Mesenchymal stem cell (in vitro differentiated cells and primary cell): ENCODE measurements around the gene SLAMF8.
A peak's percentile ranks its signal among the peaks of the same experiment; 100 is the strongest.

Source experiments
- DNase-seq: peaks from one replicate; pipeline ENCODE4 v3.0.0-alpha.2; 2013
- H2AFZ ChIP-seq: one replicate; pipeline ENCODE4 v1.6.1; 2013; ENCODE audit warnings: low read depth, mild to moderate bottlenecking, control low read depth, inconsistent platforms, low read length, moderate library complexity
- H2AK5ac ChIP-seq: 2 replicates; pipeline ENCODE4 v1.6.1; 2013; ENCODE audit warnings: low read length, moderate library complexity, mild to moderate bottlenecking, inconsistent platforms; ENCODE audit not compliant: severe bottlenecking
- H2BK120ac ChIP-seq: one replicate; pipeline ENCODE4 v1.6.1; 2013; ENCODE audit warnings: low read depth, mild to moderate bottlenecking, inconsistent platforms, low read length, moderate library complexity
- H2BK12ac ChIP-seq, 2 experiments: one replicate each; pipeline ENCODE4 v1.6.1; 2013; ENCODE audit warnings: inconsistent platforms in 2 of 2, low read length in 2 of 2, mild to moderate bottlenecking in 2 of 2, moderate library complexity in 2 of 2, control low read depth in 1 of 2
- H2BK15ac ChIP-seq: one replicate; pipeline ENCODE4 v1.6.1; 2013; ENCODE audit warnings: mild to moderate bottlenecking, low read depth, inconsistent platforms; ENCODE audit not compliant: poor library complexity, severe bottlenecking
- H2BK5ac ChIP-seq: 2 replicates; pipeline ENCODE4 v1.6.1; 2013; ENCODE audit warnings: low read depth, mild to moderate bottlenecking, low read length, control low read depth, inconsistent platforms; ENCODE audit not compliant: poor library complexity, severe bottlenecking
- H3K14ac ChIP-seq, 2 experiments: one replicate each; pipeline ENCODE4 v1.6.1; 2013; ENCODE audit warnings: inconsistent platforms in 2 of 2, low read length in 2 of 2, control low read depth in 1 of 2, mild to moderate bottlenecking in 1 of 2, moderate library complexity in 1 of 2
- H3K18ac ChIP-seq, 2 experiments: one replicate each; pipeline ENCODE4 v1.6.1; 2013; ENCODE audit warnings: inconsistent platforms in 2 of 2, low read length in 2 of 2, control low read depth in 1 of 2, low read depth in 1 of 2, mild to moderate bottlenecking in 1 of 2
- H3K23ac ChIP-seq, 2 experiments: one replicate each; pipeline ENCODE4 v1.6.1; 2013; ENCODE audit warnings: inconsistent platforms in 2 of 2, low read length in 2 of 2, mild to moderate bottlenecking in 2 of 2, moderate library complexity in 2 of 2, control low read depth in 1 of 2
- H3K27ac ChIP-seq: 2 replicates; pipeline ENCODE4 v1.5.1; 2013; ENCODE audit warnings: mild to moderate bottlenecking, moderate library complexity, low read length, control low read depth, inconsistent platforms; ENCODE audit not compliant: poor library complexity, severe bottlenecking
- H3K27me3 ChIP-seq, 2 experiments: 2 replicates each; pipeline versions ENCODE4 v1.6.1 to v1.7.0; 2013; ENCODE audit warnings: low read length in 2 of 2, mild to moderate bottlenecking in 2 of 2, moderate library complexity in 2 of 2, control low read depth in 1 of 2, inconsistent platforms in 1 of 2; ENCODE audit not compliant: control insufficient read depth in 1 of 2, insufficient read depth in 1 of 2
- H3K36me3 ChIP-seq, 2 experiments: 2 replicates each; pipeline versions ENCODE4 v1.6.1 to v1.7.0; 2013; ENCODE audit warnings: low read length in 2 of 2, control low read depth in 1 of 2, inconsistent platforms in 1 of 2, low read depth in 1 of 2, mild to moderate bottlenecking in 1 of 2; ENCODE audit not compliant: insufficient read depth in 2 of 2, control insufficient read depth in 1 of 2
- H3K4ac ChIP-seq, 2 experiments: one replicate each; pipeline ENCODE4 v1.6.1; 2013; ENCODE audit warnings: inconsistent platforms in 2 of 2, low read length in 2 of 2, mild to moderate bottlenecking in 2 of 2, moderate library complexity in 2 of 2, control low read depth in 1 of 2, low read depth in 1 of 2
- H3K4me1 ChIP-seq: 2 replicates; pipeline ENCODE4 v1.6.1; 2013; ENCODE audit warnings: low read depth, low read length, control low read depth; ENCODE audit not compliant: control insufficient read depth, insufficient read depth
- H3K4me2 ChIP-seq: 2 replicates; pipeline ENCODE4 v1.6.1; 2013; ENCODE audit warnings: low read length, mild to moderate bottlenecking, inconsistent platforms; ENCODE audit not compliant: poor library complexity, severe bottlenecking
- H3K4me3 ChIP-seq, 2 experiments: 2 replicates each; pipeline versions ENCODE4 v1.5.1 to v1.7.0; 2013; ENCODE audit warnings: low read length in 2 of 2, mild to moderate bottlenecking in 2 of 2, control low read depth in 1 of 2, low read depth in 1 of 2; ENCODE audit not compliant: insufficient read depth in 1 of 2
- H3K79me1 ChIP-seq: replicated peaks from 2 replicates; pipeline ENCODE4 v1.6.1; 2013; ENCODE audit warnings: mild to moderate bottlenecking, control low read depth, low read length, inconsistent platforms; ENCODE audit not compliant: poor library complexity, severe bottlenecking
- H3K9ac ChIP-seq: 2 replicates; pipeline ENCODE4 v1.7.0; 2013; ENCODE audit warnings: mild to moderate bottlenecking, low read length, moderate library complexity
- H3K9me3 ChIP-seq: 2 replicates; pipeline ENCODE4 v1.7.0; 2013; ENCODE audit warnings: mild to moderate bottlenecking, low read length; ENCODE audit not compliant: control insufficient read depth
- H4K8ac ChIP-seq: one replicate; pipeline ENCODE4 v1.6.1; 2013; ENCODE audit warnings: inconsistent platforms, mild to moderate bottlenecking, low read length, moderate library complexity
- H4K91ac ChIP-seq: one replicate; pipeline ENCODE4 v1.6.1; 2013; ENCODE audit warnings: mild to moderate bottlenecking, low read length, inconsistent platforms
- WGBS: methylation state at CpG from one replicate; pipeline ENCODE4 v1.1.7; 2013; ENCODE audit warnings: mixed read lengths; 5-methylcytosine and 5-hydroxymethylcytosine counted together

The SLAMF8 gene

DNA sequence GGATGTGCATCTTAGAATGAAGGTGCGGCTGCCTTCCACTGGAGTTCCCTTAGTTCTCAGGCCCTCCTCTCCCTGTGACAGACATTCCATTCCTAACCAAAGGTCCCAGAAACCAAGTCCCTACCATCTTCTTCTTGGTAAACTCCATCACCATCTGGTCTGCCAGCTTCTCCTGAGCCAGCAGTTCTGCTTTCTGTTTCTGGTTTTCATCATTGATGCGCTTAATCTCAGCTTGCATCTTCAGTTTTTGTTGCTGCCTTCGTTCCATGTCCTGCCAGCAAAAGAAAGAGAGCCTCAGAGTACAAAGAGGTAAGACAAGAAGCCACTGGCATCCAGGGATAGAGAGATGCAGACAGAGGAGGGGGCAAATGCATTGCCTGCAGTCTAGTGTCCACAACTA is 53.8 kb downstream of the SLAMF8 start:
- 83% methylated on average over 3 of the region's 3 CpGs for WGBS
- no peak overlapping the region for H4K91ac ChIP-seq
- peaks cover 10% of the 10 kb centered on the region for H3K4me1 ChIP-seq
- H3K36me3 ChIP-seq: no peaks in the 10 kb centered on the region
- no peak overlapping the region for H2BK15ac ChIP-seq
- H2BK120ac ChIP-seq: no peak overlapping the region
- H3K79me1 ChIP-seq: no peaks in the 10 kb centered on the region
- H3K27ac ChIP-seq: no peak overlapping the region
- no peak overlapping the region for H3K4me3 ChIP-seq
- no peak overlapping the region for H3K23ac ChIP-seq
- no peak overlapping the region for H3K9ac ChIP-seq
- no peak overlapping the region for H3K14ac ChIP-seq
- peak overlapping the region; percentile 15 to 38 for H2BK12ac ChIP-seq
- H3K4ac ChIP-seq: no peak overlapping the region
- no peaks in the 10 kb centered on the region for H3K9me3 ChIP-seq
- H2AFZ ChIP-seq: no peak overlapping the region
- H3K4me2 ChIP-seq: no peak overlapping the region
- no peaks in the 10 kb centered on the region for H3K27me3 ChIP-seq
- peak; percentile 18 for DNase-seq
- H2AK5ac ChIP-seq: peak overlapping the region; percentile 72
- H4K8ac ChIP-seq: peak overlapping the region; percentile 29
- no peak overlapping the region for H2BK5ac ChIP-seq
- peak overlapping the region in 1 of 2 experiments; percentile 34 for H3K18ac ChIP-seq

DNA sequence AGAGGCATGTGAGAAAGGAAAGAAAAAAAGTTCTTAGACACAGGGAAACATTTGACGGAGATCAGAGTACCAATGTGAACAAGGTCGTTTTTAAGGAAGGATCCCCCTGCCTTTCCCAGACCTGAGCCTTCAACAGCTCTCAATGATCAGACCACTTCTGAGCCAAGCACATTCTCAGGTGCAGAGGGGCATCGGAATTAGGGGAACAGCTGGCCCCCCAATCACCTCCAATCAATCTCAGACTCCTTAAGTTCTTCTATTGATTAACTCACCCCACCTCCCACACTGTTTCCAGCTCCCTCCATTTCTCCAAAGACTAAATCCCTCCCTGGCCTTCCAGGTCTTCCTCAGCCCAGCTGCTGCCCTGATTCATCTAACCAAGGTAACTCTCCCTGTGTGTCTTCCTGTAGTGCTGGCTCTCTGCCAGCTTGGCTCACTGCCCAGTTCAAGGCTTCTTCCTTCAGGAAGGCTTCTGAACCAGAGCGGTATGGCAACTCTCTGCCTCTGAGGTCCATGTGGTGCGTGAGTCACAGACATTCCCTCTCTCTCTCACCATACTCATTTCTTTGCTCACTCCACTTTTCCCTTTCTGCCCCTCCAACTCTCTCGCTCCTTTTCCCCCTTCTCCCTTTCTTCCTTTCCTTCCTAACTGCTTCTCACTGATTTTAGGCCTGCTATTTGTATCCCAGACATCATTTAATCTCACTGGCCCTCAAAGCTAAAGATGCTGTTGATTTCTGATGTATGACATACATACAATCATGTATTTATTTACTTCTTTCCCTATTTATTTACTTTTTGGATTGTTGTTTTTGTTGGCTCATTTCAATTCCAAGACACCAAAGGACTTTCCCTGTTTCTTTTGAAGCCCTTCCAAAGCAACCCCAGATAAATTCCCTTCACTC is 55.2 kb downstream of the SLAMF8 start:
- Histone ChIP-seq H3K9me3 (no peaks in the 10 kb centered on the region), H2BK15ac (peak overlapping the region; percentile 34), H4K8ac (peak overlapping the region; percentile 43), H2AK5ac (peak overlapping the region; percentile 93), H3K4me3 (peak overlapping the region in 1 of 2 experiments; percentile 14), H3K27ac (peak overlapping the region; percentile 80), H3K79me1 (no peaks in the 10 kb centered on the region), H3K4me1 (peaks cover 10% of the 10 kb centered on the region), H3K4ac (no peak overlapping the region), H3K4me2 (no peak overlapping the region), H2BK12ac (peak overlapping the region; percentile 43 to 79), H3K23ac (no peak overlapping the region), H3K36me3 (no peaks in the 10 kb centered on the region), H2AFZ (no peak overlapping the region), H3K14ac (no peak overlapping the region), H3K9ac (peak overlapping the region; percentile 72), H4K91ac (peak overlapping the region; percentile 78), H2BK5ac (no peak overlapping the region), H2BK120ac (no peak overlapping the region), H3K27me3 (no peaks in the 10 kb centered on the region), H3K18ac (peak overlapping the region in 1 of 2 experiments; percentile 48)
- DNase-seq: peak; percentile 95
- 53% methylated on average over 6 of the region's 6 CpGs for WGBS

GRCh38 chr1:159882527-159882862 is 55.8 kb downstream of the SLAMF8 start:
- Histone ChIP-seq H3K27ac (peak overlapping the region; percentile 79), H3K9me3 (no peaks in the 10 kb centered on the region), H3K14ac (no peak overlapping the region), H2BK12ac (peak overlapping the region; percentile 47 to 56), H3K36me3 (no peaks in the 10 kb centered on the region), H3K79me1 (no peaks in the 10 kb centered on the region), H2AK5ac (peak overlapping the region; percentile 93), H4K91ac (no peak overlapping the region), H2BK15ac (peak overlapping the region; percentile 44), H3K18ac (no peak overlapping the region), H3K4me3 (peak overlapping the region in 1 of 2 experiments; percentile 14), H2AFZ (no peak overlapping the region), H3K27me3 (no peaks in the 10 kb centered on the region), H3K9ac (peak overlapping the region; percentile 72), H3K23ac (no peak overlapping the region), H3K4me2 (no peak overlapping the region), H2BK5ac (no peak overlapping the region), H2BK120ac (no peak overlapping the region), H3K4ac (peak overlapping the region in 1 of 2 experiments; percentile 55), H3K4me1 (peaks cover 10% of the 10 kb centered on the region), H4K8ac (no peak overlapping the region)
- 94% methylated on average over 2 of the region's 2 CpGs for WGBS
- peak; percentile 70 for DNase-seq

- Histone ChIP-seq H3K27me3 (no peaks in the 10 kb centered on the region), H2AK5ac (no peak overlapping the region), H2AFZ (no peak overlapping the region), H2BK12ac (peak overlapping the region in 1 of 2 experiments; percentile 4), H3K9me3 (no peaks in the 10 kb centered on the region), H3K4ac (no peak overlapping the region), H3K14ac (no peak overlapping the region), H2BK15ac (no peak overlapping the region), H3K4me2 (no peak overlapping the region), H3K4me3 (no peak overlapping the region), H4K8ac (no peak overlapping the region), H3K9ac (no peak overlapping the region), H3K27ac (no peak overlapping the region), H4K91ac (no peak overlapping the region), H3K79me1 (no peaks in the 10 kb centered on the region), H3K36me3 (no peaks in the 10 kb centered on the region), H3K18ac (no peak overlapping the region), H3K23ac (no peak overlapping the region), H2BK5ac (no peak overlapping the region), H3K4me1 (peaks cover 10% of the 10 kb centered on the region), H2BK120ac (no peak overlapping the region)
- no peak for DNase-seq
- WGBS: 97% methylated on average over 3 of the region's 4 CpGs
Observed at GRCh38 chr1:159883134-159883533, 56.5 kb downstream of the SLAMF8 start.
